DOHH2 (cell line): ENCODE data around the gene PRKN.

ENCODE experiments used
- H3F3A ChIP-seq: fragments of 200-600 bp; sonication (generic), shearing (Covaris generic); 2 replicates; pipeline ENCODE4 v1.6.0; 2016; ENCODE audit warnings: antibody characterized with exemption, mild to moderate bottlenecking; ENCODE audit not compliant: control insufficient read depth, insufficient read depth
- H3K27ac ChIP-seq: fragments of 200-600 bp; sonication (generic); 2 replicates; pipeline ENCODE4 v1.5.1; 2014; ENCODE audit warnings: low read depth, mild to moderate bottlenecking, low read length, moderate library complexity
- H3K27me3 ChIP-seq: fragments of 200-600 bp; sonication (generic); 2 replicates; pipeline ENCODE4 v1.6.1; 2014; ENCODE audit warnings: mild to moderate bottlenecking, low read length, mixed read lengths; ENCODE audit not compliant: control insufficient read depth
- H3K36me3 ChIP-seq: fragments of 200-600 bp; sonication (generic); 2 replicates; pipeline ENCODE4 v1.6.1; 2014; ENCODE audit warnings: mild to moderate bottlenecking, low read length, moderate library complexity, mixed read lengths; ENCODE audit not compliant: control insufficient read depth
- H3K4me1 ChIP-seq: fragments of 200-600 bp; sonication (generic); 2 replicates; pipeline ENCODE4 v1.6.1; 2014; ENCODE audit warnings: mild to moderate bottlenecking, low read length, mixed read lengths; ENCODE audit not compliant: control insufficient read depth
- H3K4me2 ChIP-seq: fragments of 200-600 bp; sonication (generic); 2 replicates; pipeline ENCODE4 v1.6.0; 2014; ENCODE audit warnings: mild to moderate bottlenecking, low read length, moderate library complexity
- H3K4me3 ChIP-seq: fragments of 200-600 bp; sonication (generic); 2 replicates; pipeline ENCODE4 v1.5.1; 2014; ENCODE audit warnings: mild to moderate bottlenecking, low read length, mixed read lengths
- H3K79me2 ChIP-seq: fragments of 200-600 bp; sonication (generic); 2 replicates; pipeline ENCODE4 v1.6.1; 2014; ENCODE audit warnings: mild to moderate bottlenecking, low read length, mixed read lengths; ENCODE audit not compliant: control insufficient read depth
- H3K9me2 ChIP-seq: fragments of 200-600 bp; sonication (generic); replicated peaks from 2 replicates; pipeline ENCODE4 v1.6.1; 2014; ENCODE audit warnings: mild to moderate bottlenecking, low read length, mixed read lengths; ENCODE audit not compliant: control insufficient read depth
- H3K9me3 ChIP-seq: fragments of 200-600 bp; sonication (generic); 2 replicates; pipeline ENCODE4 v1.6.1; 2014; ENCODE audit warnings: antibody characterized with exemption, low read length, mixed read lengths; ENCODE audit not compliant: control insufficient read depth, insufficient read depth
- H4K20me1 ChIP-seq: fragments of 200-600 bp; sonication (generic); 2 replicates; pipeline ENCODE4 v1.6.0; 2014; ENCODE audit warnings: low read depth, mild to moderate bottlenecking, antibody characterized with exemption, low read length, moderate library complexity; ENCODE audit not compliant: control insufficient read depth, insufficient read depth
- CTCF ChIP-seq: fragments of 200-600 bp; sonication (generic); IDR thresholded peaks from one replicate; pipeline ENCODE4 v1.5.1; 2014; ENCODE audit warnings: antibody characterized with exemption, mild to moderate bottlenecking, low read depth, low read length; ENCODE audit not compliant: poor library complexity, severe bottlenecking
- EZH2phosphoT487 ChIP-seq: fragments of 200-600 bp; sonication (generic); IDR thresholded peaks from 2 replicates; pipeline ENCODE4 v1.6.1; 2017; ENCODE audit warnings: borderline replicate concordance, mild to moderate bottlenecking, antibody characterized with exemption, low read length, moderate library complexity, mixed read lengths

Gene PRKN

DNA sequence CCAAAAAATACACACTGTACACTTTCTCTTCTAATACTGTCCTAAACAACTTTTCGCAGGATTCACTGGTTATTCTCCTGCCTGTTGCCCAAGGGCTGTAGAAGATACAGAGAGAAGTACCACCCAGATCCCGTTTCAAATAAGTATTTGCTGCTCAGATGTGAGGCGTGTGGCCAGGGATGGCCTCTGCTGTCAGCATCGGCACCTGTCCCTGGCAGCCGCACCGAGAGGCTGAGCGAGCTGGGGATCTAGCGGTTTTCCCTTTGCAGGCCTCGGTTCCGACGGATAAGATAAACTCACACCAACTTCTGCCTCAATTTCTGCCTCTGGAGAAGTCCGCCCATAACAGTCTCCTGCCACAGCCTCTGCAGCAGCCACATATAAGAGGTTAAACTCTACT is 768.5 kb downstream of the PRKN start:
- Histone ChIP-seq H3K4me1 (no peaks in the 10 kb centered on the region), H3K27ac (no peak overlapping the region), H4K20me1 (no peaks in the 10 kb centered on the region), H3K9me2 (no peaks in the 10 kb centered on the region), H3K27me3 (no peaks in the 10 kb centered on the region), H3F3A (no peaks in the 10 kb centered on the region), H3K9me3 (no peaks in the 10 kb centered on the region), H3K4me3 (no peak overlapping the region), H3K36me3 (no peaks in the 10 kb centered on the region), H3K4me2 (no peak overlapping the region), H3K79me2 (no peaks in the 10 kb centered on the region)
- TF ChIP-seq CTCF (no peak), EZH2phosphoT487 (no peak)

DNA sequence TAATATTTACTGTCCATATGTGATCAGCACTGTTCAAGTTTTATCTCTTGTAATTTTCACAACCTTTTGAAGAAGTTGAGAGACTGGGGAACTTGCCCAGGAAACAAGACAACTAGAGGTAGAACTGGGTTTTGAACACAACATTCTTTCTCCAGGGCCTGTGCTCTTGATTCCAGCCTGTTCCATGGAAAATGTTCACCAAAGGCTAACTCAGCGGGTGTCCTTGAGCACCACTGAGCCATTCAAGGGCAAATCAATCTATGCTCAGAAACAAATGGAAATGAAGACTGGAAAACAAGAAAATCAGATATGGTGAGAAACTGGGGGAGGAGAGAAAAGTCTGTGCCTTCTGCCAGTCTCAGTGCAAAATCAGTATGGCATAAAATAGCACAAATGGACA is 771.5 kb downstream of the PRKN start:
- Histone ChIP-seq H3K4me2 (no peak overlapping the region), H4K20me1 (no peaks in the 10 kb centered on the region), H3K9me2 (no peaks in the 10 kb centered on the region), H3F3A (no peaks in the 10 kb centered on the region), H3K4me3 (no peak overlapping the region), H3K27ac (no peak overlapping the region), H3K9me3 (no peaks in the 10 kb centered on the region), H3K4me1 (no peaks in the 10 kb centered on the region), H3K36me3 (no peaks in the 10 kb centered on the region), H3K79me2 (no peaks in the 10 kb centered on the region), H3K27me3 (no peaks in the 10 kb centered on the region)
- TF ChIP-seq CTCF: no peak
- no peak for TF ChIP-seq EZH2phosphoT487

- Histone ChIP-seq H3K4me2 (no peak overlapping the region), H3F3A (no peaks in the 10 kb centered on the region)
- TF ChIP-seq EZH2phosphoT487: no peak
- TF ChIP-seq CTCF: no peak
Measured at GRCh38 chr6:161954699-161955276, 772.8 kb downstream of the PRKN start.

GRCh38 chr6:161954077-161954476 is 773.5 kb downstream of the PRKN start:
- H3F3A ChIP-seq: no peaks in the 10 kb centered on the region
- H4K20me1 ChIP-seq: no peaks in the 10 kb centered on the region
- TF ChIP-seq EZH2phosphoT487 (no peak), CTCF (no peak)
- no peak overlapping the region for H3K4me3 ChIP-seq
- no peak overlapping the region for H3K27ac ChIP-seq
- no peaks in the 10 kb centered on the region for H3K4me1 ChIP-seq
- no peaks in the 10 kb centered on the region for H3K9me2 ChIP-seq
- no peaks in the 10 kb centered on the region for H3K9me3 ChIP-seq
- no peak overlapping the region for H3K4me2 ChIP-seq
- H3K27me3 ChIP-seq: no peaks in the 10 kb centered on the region
- no peaks in the 10 kb centered on the region for H3K36me3 ChIP-seq
- no peaks in the 10 kb centered on the region for H3K79me2 ChIP-seq

More at GRCh38 chr6:161954699-161955276, 772.8 kb downstream of the PRKN start:
- no peaks in the 10 kb centered on the region for H3K9me3 ChIP-seq
- H3K36me3 ChIP-seq: no peaks in the 10 kb centered on the region
- H3K27me3 ChIP-seq: no peaks in the 10 kb centered on the region
- no peak overlapping the region for H3K4me3 ChIP-seq
- H3K27ac ChIP-seq: no peak overlapping the region
- H4K20me1 ChIP-seq: no peaks in the 10 kb centered on the region
- no peaks in the 10 kb centered on the region for H3K79me2 ChIP-seq
- H3K9me2 ChIP-seq: no peaks in the 10 kb centered on the region
- H3K4me1 ChIP-seq: no peaks in the 10 kb centered on the region
